Measurements from ENCODE around the gene SREBF1. TPM values are rescaled to one million over a fixed set of nuclear protein-coding genes. Genes with fewer than 3 reads are reported as not detected.

SREBF1 gene
- total and polyA plus RNA-seq, 2 experiments from 2014 or later, result 39.6 to 85.3 TPM

DNA sequence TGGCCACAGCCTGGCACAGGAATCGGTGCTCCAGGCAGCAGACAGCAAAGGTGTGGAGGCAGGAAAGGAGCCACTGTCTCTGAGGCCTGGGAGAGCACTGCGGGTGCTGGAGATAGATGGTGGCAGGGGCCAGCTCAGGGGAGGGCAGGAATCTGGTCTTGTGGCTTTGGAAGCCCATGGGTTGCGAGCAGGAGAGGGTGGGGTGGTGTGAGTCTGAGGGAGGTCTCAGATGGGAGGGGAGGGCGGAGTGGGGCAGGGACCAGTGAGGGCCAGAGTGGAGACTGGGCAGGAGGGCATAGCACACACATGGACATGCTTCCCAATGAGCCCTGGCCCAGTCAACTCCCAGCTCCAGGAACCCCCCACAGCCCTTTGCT, 70.1 kb downstream of the SREBF1 start:
- Histone ChIP-seq H4K20me1 (replicated peaks; ENCODE audit: insufficient read depth) (no peaks in the 10 kb centered on the region), H3F3A (replicated peaks; ENCODE audit: low read depth) (no peaks in the 10 kb centered on the region), H3K27me3 (ENCODE audit: insufficient read depth) (no peaks in the 10 kb centered on the region), H3K4me3 (no peak overlapping the region), H3K9me2 (ENCODE audit: insufficient read depth) (no peaks in the 10 kb centered on the region), H3K4me2 (no peak overlapping the region), H2AFZ (0 out of 2 replicates have a peak overlapping the region, but pooled peaks have one; percentile 52), H3K27ac (ENCODE audit: low read depth) (no peak overlapping the region), H3K79me2 (replicated peaks; ENCODE audit: insufficient read depth) (no peaks in the 10 kb centered on the region), H3K4me1 (ENCODE audit: insufficient read depth) (no peaks in the 10 kb centered on the region), H3K36me3 (ENCODE audit: insufficient read depth) (no peaks in the 10 kb centered on the region)
- H3K4me3 Mint-ChIP-seq, result no peak overlapping the region
- no peaks in the 10 kb centered on the region for H3K36me3 Mint-ChIP-seq (ENCODE audit: low read depth)
- H3K27me3 Mint-ChIP-seq (ENCODE audit: insufficient read depth, low read depth, poor library complexity), result peaks cover 12% of the 10 kb centered on the region
- H3K9me3 Mint-ChIP-seq, result no peaks in the 10 kb centered on the region; the same call in 2 of the 3 replicates
- TF ChIP-seq EZH2phosphoT487 (IDR thresholded peaks at IDR 0.05; ENCODE audit: unreplicated experiment) (no peak), POLR2AphosphoS5 (IDR thresholded peaks at IDR 0.05; ENCODE audit: low read depth) (no peak), ZNF114 (CRISPR knock-in tag; IDR thresholded peaks at IDR 0.05) (no peak)
- TF ChIP-seq, protein P1, sequence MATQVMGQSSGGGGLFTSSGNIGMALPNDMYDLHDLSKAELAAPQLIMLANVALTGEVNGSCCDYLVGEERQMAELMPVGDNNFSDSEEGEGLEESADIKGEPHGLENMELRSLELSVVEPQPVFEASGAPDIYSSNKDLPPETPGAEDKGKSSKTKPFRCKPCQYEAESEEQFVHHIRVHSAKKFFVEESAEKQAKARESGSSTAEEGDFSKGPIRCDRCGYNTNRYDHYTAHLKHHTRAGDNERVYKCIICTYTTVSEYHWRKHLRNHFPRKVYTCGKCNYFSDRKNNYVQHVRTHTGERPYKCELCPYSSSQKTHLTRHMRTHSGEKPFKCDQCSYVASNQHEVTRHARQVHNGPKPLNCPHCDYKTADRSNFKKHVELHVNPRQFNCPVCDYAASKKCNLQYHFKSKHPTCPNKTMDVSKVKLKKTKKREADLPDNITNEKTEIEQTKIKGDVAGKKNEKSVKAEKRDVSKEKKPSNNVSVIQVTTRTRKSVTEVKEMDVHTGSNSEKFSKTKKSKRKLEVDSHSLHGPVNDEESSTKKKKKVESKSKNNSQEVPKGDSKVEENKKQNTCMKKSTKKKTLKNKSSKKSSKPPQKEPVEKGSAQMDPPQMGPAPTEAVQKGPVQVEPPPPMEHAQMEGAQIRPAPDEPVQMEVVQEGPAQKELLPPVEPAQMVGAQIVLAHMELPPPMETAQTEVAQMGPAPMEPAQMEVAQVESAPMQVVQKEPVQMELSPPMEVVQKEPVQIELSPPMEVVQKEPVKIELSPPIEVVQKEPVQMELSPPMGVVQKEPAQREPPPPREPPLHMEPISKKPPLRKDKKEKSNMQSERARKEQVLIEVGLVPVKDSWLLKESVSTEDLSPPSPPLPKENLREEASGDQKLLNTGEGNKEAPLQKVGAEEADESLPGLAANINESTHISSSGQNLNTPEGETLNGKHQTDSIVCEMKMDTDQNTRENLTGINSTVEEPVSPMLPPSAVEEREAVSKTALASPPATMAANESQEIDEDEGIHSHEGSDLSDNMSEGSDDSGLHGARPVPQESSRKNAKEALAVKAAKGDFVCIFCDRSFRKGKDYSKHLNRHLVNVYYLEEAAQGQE (IDR thresholded peaks at IDR 0.05; ENCODE audit: unreplicated experiment), result no peak
- TF ChIP-seq, protein P2, sequence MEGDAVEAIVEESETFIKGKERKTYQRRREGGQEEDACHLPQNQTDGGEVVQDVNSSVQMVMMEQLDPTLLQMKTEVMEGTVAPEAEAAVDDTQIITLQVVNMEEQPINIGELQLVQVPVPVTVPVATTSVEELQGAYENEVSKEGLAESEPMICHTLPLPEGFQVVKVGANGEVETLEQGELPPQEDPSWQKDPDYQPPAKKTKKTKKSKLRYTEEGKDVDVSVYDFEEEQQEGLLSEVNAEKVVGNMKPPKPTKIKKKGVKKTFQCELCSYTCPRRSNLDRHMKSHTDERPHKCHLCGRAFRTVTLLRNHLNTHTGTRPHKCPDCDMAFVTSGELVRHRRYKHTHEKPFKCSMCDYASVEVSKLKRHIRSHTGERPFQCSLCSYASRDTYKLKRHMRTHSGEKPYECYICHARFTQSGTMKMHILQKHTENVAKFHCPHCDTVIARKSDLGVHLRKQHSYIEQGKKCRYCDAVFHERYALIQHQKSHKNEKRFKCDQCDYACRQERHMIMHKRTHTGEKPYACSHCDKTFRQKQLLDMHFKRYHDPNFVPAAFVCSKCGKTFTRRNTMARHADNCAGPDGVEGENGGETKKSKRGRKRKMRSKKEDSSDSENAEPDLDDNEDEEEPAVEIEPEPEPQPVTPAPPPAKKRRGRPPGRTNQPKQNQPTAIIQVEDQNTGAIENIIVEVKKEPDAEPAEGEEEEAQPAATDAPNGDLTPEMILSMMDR (conservative IDR thresholded peaks at IDR 0.05; ENCODE audit: low read depth in 2 of 2), result no peak
- DNase-seq (ENCODE audit: low spot score) (no peak), ATAC-seq (no peak)
- H3K27ac Mint-ChIP-seq, result no peak overlapping the region
- H3K4me1 Mint-ChIP-seq, result peaks cover 18% of the 10 kb centered on the region

- peaks cover 14% of the 10 kb centered on the region for H3K27me3 Mint-ChIP-seq (ENCODE audit: insufficient read depth, low read depth, poor library complexity)
- ATAC-seq, result peak; percentile 20
- Histone ChIP-seq H2AFZ (0 out of 2 replicates have a peak overlapping the region, but pooled peaks have one; percentile 52), H4K20me1 (replicated peaks; ENCODE audit: insufficient read depth) (no peaks in the 10 kb centered on the region), H3K36me3 (ENCODE audit: insufficient read depth) (no peaks in the 10 kb centered on the region), H3K4me2 (no peak overlapping the region), H3F3A (replicated peaks; ENCODE audit: low read depth) (no peaks in the 10 kb centered on the region), H3K79me2 (replicated peaks; ENCODE audit: insufficient read depth) (no peaks in the 10 kb centered on the region), H3K9me2 (ENCODE audit: insufficient read depth) (no peaks in the 10 kb centered on the region), H3K27me3 (ENCODE audit: insufficient read depth) (no peaks in the 10 kb centered on the region), H3K27ac (ENCODE audit: low read depth) (no peak overlapping the region), H3K4me3 (no peak overlapping the region), H3K4me1 (ENCODE audit: insufficient read depth) (no peaks in the 10 kb centered on the region)
- H3K4me1 Mint-ChIP-seq, result peaks cover 18% of the 10 kb centered on the region
- no peaks in the 10 kb centered on the region for H3K36me3 Mint-ChIP-seq (ENCODE audit: low read depth)
- H3K27ac Mint-ChIP-seq, result no peak overlapping the region
- TF ChIP-seq ZNF462 (CRISPR knock-in tag; IDR thresholded peaks at IDR 0.05) (no peak), CREB1 (CRISPR knock-in tag; IDR thresholded peaks at IDR 0.05; ENCODE audit: low read depth) (no peak), JUNB (IDR thresholded peaks at IDR 0.05; ENCODE audit: unreplicated experiment) (no peak)
- no peak for DNase-seq (ENCODE audit: low spot score)
- H3K4me3 Mint-ChIP-seq, result no peak overlapping the region
- H3K9me3 Mint-ChIP-seq, result no peaks in the 10 kb centered on the region; the same call in 2 of the 3 replicates
Measured at GRCh38 chr17:17766077-17766743, 70.6 kb downstream of the SREBF1 start.
